Activated naive CD4-positive, alpha-beta T cell treated with anti-CD3 and anti-CD28 coated beads, Interleukin-2, amount 50 U/mL, for 72 hours (primary cell): ENCODE data around the gene ZFAND6. TPM values are rescaled to one million over a fixed set of nuclear protein-coding genes. Genes with fewer than 3 reads are reported as not detected.
A peak's percentile ranks its signal among the peaks of the same experiment; 100 is the strongest.
"Not testable (repeated sequence)": the region's sequence is repeated elsewhere in the genome, so short reads cannot be mapped to it uniquely, and the experiment has no call there.

Source experiments
- ATAC-seq, 2 donors: fragments of 150-1000 bp; cut with Tn5 transposase; 2 replicates each; pipeline ENCODE4 v1.10.0; 2021; ENCODE audit warnings: mild to moderate bottlenecking in 2 of 2, moderate library complexity in 2 of 2
- DNase-seq, 2 donors: peaks; one replicate each; pipeline ENCODE4 v3.0.0; 2021 to 2022; ENCODE audit warnings: low spot score in 2 of 2
- H3K27ac Mint-ChIP-seq, 2 donors: one replicate each; pipeline ENCODE4 v1.8.0; 2022; ENCODE audit warnings: mild to moderate bottlenecking in 2 of 2, mixed read lengths in 2 of 2
- H3K36me3 Mint-ChIP-seq, 2 donors: one replicate each; pipeline ENCODE4 v1.8.0; 2022; ENCODE audit warnings: mixed read lengths in 2 of 2
- H3K9me3 Mint-ChIP-seq, 2 donors: one replicate each; pipeline ENCODE4 v1.8.0; 2022; ENCODE audit warnings: mixed read lengths in 2 of 2
- total RNA-seq, 2 donors: library from RNA; stranded (reverse); gene quantifications; one replicate each; pipeline ENCODE4 v1.2.3, GENCODE V29; 2022

ZFAND6 gene
- total RNA-seq, 2 donors from 2014 or later, result 35.8 to 42.4 TPM

- no peaks in the 10 kb centered on the region for H3K36me3 Mint-ChIP-seq
- no peak for DNase-seq
- no peak for ATAC-seq
- no peak overlapping the region for H3K27ac Mint-ChIP-seq
- peaks cover 0 to 4% of the 10 kb centered on the region in 2 donors for H3K9me3 Mint-ChIP-seq
These were observed 24.8 kb upstream of the ZFAND6 start for GRCh38 chr15:80034629-80035028.

DNA sequence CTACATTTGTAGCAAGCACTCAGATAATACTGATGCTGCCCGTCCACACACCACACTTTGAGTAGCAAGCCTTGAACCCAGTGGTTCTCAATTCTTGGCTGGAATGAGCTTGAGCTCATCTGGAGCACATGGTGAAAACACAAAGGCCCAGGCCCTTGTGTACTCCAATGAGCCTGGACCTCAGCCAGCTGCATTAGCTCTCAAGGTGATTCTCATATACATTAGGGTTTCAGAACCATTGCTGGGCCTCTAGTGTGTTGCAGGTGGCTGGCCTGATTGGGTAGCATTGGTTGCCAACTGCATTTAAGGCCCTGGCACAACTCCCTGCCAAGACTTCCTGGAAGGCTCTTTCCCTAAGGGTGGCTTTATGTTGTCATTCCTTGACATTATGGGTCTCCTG lies 23.4 kb upstream of the ZFAND6 start:
- Mint-ChIP-seq H3K36me3 (no peaks in the 10 kb centered on the region), H3K27ac (no peak overlapping the region), H3K9me3 (no peaks in the 10 kb centered on the region)
- ATAC-seq (no peak), DNase-seq (no peak)

- no peak for DNase-seq
- ATAC-seq, result no peak
- Mint-ChIP-seq H3K36me3 (no peaks in the 10 kb centered on the region), H3K27ac (no peak overlapping the region), H3K9me3 (no peaks in the 10 kb centered on the region)
These were observed 17.8 kb upstream of the ZFAND6 start for GRCh38 chr15:80041494-80042253.

DNA sequence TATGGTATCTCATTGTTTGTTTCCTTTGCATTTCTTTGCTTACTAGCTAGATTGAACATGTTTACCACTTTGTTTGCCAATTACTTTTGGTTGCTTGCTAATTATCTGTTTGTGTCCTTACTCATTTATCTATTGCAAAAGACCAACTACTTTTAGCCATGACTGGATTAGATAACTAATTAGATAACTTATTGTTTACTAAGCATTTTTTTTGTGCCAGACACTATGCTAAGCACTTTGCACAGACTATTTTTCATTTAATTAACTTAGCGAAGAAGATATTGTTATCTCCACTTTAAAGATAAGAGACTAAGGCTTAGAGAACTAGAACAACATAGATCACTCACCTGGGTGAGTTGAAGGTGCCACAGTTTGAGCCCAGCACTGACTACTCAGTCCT lies 16.9 kb upstream of the ZFAND6 start:
- Mint-ChIP-seq H3K36me3 (no peaks in the 10 kb centered on the region), H3K27ac (no peak overlapping the region), H3K9me3 (no peaks in the 10 kb centered on the region)
- DNase-seq (no peak), ATAC-seq (no peak)

GRCh38 chr15:80045219-80045618 lies 14.3 kb upstream of the ZFAND6 start:
- DNase-seq, H3K9me3 Mint-ChIP-seq, H3K36me3 Mint-ChIP-seq, H3K27ac Mint-ChIP-seq, ATAC-seq: not testable (repeated sequence)

DNA sequence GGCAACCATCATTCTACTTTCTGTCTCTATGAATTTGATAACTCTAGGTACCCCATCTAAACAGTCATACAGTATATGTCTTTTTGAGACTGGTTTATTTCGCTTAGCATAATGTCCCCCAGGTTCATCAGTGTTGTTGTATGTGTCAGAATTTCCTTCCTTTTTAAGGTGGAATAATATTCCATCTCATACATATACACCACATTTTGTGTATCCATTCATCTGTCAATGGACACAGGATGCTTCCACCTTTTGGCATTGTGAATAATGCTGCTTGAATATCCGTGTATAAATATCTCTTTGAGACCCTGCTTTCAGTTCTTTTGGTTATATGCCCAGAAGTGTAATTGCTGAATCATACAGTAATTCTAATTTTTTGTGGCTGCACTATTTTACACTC lies 10.4 kb upstream of the ZFAND6 start:
- no peaks in the 10 kb centered on the region for H3K9me3 Mint-ChIP-seq
- DNase-seq, result no peak
- H3K36me3 Mint-ChIP-seq, result no peaks in the 10 kb centered on the region
- ATAC-seq, result no peak
- no peak overlapping the region for H3K27ac Mint-ChIP-seq

GRCh38 chr15:80052597-80053304 lies 6.7 kb upstream of the ZFAND6 start:
- Mint-ChIP-seq H3K27ac (no peak overlapping the region), H3K36me3 (no peaks in the 10 kb centered on the region), H3K9me3 (no peaks in the 10 kb centered on the region)
- no peak for DNase-seq
- ATAC-seq, result no peak

GRCh38 chr15:80055933-80056332 lies 3.5 kb upstream of the ZFAND6 start:
- no peaks in the 10 kb centered on the region for H3K36me3 Mint-ChIP-seq
- H3K9me3 Mint-ChIP-seq, result no peaks in the 10 kb centered on the region
- no peak overlapping the region for H3K27ac Mint-ChIP-seq
- ATAC-seq (peak in 1 of 2 donors; percentile 0), DNase-seq (no peak)

DNA sequence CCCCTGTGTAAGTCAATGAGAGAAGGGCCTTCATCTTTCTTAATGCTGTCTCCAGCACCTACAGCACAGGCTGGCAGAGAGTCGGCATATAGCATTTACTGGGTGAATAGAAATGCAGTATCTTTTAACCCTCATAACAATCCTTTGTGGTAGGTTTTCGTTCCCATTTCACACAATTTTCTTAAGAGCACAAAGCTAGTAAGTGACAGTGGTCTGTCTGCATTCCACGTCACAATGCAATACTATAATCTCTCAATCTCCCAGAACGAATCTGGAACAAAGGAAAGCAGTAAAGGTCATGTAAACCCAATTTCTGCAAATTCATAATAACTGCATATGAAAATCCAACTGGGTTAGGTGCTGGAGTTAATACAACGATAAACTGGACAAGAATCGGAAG lies 1.4 kb upstream of the ZFAND6 start:
- DNase-seq (no peak), ATAC-seq (no peak)
- no peak overlapping the region for H3K27ac Mint-ChIP-seq

GRCh38 chr15:80059786-80060355 lies 395 bp downstream of the ZFAND6 start:
- H3K27ac Mint-ChIP-seq, result peak overlapping the region; percentile 92 to 99
- ATAC-seq (peak; percentile 68 to 72), DNase-seq (peak in 1 of 2 donors; percentile 51)

More for the DNA sequence above, 1.4 kb upstream of the ZFAND6 start:
- Mint-ChIP-seq H3K9me3 (no peaks in the 10 kb centered on the region), H3K36me3 (no peaks in the 10 kb centered on the region)

DNA sequence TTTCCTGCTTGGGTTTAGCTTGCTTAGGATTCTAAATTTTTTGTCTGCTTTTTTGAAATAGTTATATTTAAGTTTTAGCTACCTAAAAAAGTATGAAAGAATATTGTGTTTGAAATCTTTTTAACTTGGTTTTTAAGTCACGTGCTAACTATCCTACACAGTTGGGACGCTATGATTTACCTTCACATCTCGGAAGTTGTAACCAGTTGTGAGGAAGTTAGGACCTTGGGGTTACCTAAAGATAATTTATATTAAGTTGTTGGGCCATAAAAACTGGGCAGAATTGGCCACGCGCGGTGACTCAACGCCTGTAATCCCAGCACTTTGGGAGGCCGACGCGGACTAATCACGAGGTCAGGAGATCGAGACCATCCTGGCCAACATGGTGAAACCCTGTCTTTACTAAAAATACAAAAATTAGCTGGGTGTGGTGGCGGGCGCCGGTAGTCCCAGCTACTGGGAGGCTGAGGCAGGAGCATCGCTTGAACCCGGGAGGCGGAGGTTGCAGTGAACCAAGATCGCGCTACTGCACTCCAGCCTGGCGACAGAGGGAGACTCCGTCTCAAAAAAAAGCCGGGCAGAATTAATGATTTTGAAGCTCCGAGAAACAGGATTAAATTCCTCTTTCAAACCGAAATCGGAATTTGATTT lies 1.0 kb downstream of the ZFAND6 start:
- H3K9me3 Mint-ChIP-seq, result no peaks in the 10 kb centered on the region
- no peak for ATAC-seq
- DNase-seq, result peak in 1 of 2 donors; percentile 18
- peak overlapping the region; percentile 92 to 99 for H3K27ac Mint-ChIP-seq
- no peaks in the 10 kb centered on the region for H3K36me3 Mint-ChIP-seq

More at GRCh38 chr15:80059786-80060355, 395 bp downstream of the ZFAND6 start:
- H3K36me3 Mint-ChIP-seq, result no peaks in the 10 kb centered on the region
- no peaks in the 10 kb centered on the region for H3K9me3 Mint-ChIP-seq

- Mint-ChIP-seq H3K36me3 (peaks cover 0 to under 1% of the 10 kb centered on the region in 2 donors), H3K9me3 (no peaks in the 10 kb centered on the region), H3K27ac (peak overlapping the region in 1 of 2 donors; percentile 92)
- DNase-seq (no peak), ATAC-seq (no peak)
These were observed 2.1 kb downstream of the ZFAND6 start for GRCh38 chr15:80061582-80061981.

GRCh38 chr15:80066912-80067311 lies 7.4 kb downstream of the ZFAND6 start:
- no peak for ATAC-seq
- Mint-ChIP-seq H3K9me3 (no peaks in the 10 kb centered on the region), H3K36me3 (peaks cover 0 to 6% of the 10 kb centered on the region in 2 donors), H3K27ac (no peak overlapping the region)
- DNase-seq, result no peak

GRCh38 chr15:80068578-80068977 lies 9.1 kb downstream of the ZFAND6 start:
- H3K27ac Mint-ChIP-seq, result no peak overlapping the region
- peaks cover 0 to 6% of the 10 kb centered on the region in 2 donors for H3K36me3 Mint-ChIP-seq
- no peak for DNase-seq
- H3K9me3 Mint-ChIP-seq, result no peaks in the 10 kb centered on the region
- peak; percentile 39 to 67 for ATAC-seq

DNA sequence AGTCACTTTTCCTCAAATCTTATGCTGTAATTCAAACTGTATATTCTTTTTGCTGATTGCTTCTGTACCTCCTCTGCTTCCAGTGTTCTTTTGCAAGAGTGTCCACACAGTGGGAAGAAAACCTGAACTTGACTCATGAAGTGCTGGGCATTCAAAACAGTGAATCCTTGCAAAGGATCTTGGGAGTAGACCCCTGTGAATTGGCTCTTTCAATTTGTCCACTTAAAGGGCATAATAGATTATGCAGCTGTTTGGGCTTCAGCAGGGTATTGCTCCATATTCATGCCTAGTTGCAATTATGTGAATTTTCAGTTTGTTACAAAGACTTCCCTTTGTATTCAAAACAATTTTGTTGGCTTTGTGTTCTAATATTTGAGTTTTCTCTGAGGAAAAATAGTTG lies 11.4 kb downstream of the ZFAND6 start:
- no peak overlapping the region for H3K27ac Mint-ChIP-seq
- ATAC-seq, result no peak
- no peak for DNase-seq
- H3K9me3 Mint-ChIP-seq, result no peaks in the 10 kb centered on the region
- H3K36me3 Mint-ChIP-seq, result peaks cover 0 to 6% of the 10 kb centered on the region in 2 donors

- no peaks in the 10 kb centered on the region for H3K9me3 Mint-ChIP-seq
- ATAC-seq, result no peak
- no peak overlapping the region for H3K27ac Mint-ChIP-seq
- DNase-seq, result no peak
- H3K36me3 Mint-ChIP-seq, result peaks cover 0 to 5% of the 10 kb centered on the region in 2 donors
These were observed 12.2 kb downstream of the ZFAND6 start for GRCh38 chr15:80071652-80072051.
